Measurements from ENCODE around the gene FANCI. TPM values are rescaled to one million over a fixed set of nuclear protein-coding genes. Genes with fewer than 3 reads are reported as not detected.
"Not testable (repeated sequence)": the region's sequence is repeated elsewhere in the genome, so short reads cannot be mapped to it uniquely, and the experiment has no call there.

FANCI gene
- total RNA-seq, 2 donors from 2014 or later: 1.0 to 7.3 TPM

DNA sequence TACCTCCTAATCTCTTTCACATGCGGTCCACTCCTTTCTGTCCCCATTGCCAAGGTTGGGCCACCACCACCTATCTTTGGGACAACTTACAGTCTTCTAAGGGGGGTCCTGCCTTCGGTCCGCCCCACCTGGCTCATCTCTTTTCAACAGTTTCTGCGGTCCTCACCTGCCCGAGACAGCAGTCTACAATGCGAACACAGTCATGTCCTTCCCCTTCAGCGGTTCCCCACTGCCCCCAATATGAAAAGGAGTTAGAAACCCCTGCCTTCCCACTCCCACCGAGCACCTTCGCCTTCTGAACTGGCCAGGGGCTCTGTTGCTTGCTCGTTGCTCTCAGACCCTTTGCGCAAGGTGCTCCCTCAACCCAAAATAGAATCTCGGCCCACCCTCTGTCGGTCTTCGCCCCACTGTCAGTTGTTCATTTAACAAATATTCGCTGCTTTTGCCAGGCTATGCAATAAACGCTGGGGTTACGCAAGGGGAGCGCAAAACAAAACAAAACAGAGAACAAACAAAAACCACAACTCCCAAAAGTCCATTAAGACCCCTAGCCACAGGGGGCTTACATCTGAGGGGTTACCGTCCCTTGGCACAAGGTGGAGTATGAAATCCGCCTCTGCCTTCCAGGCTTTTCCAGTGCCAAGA is 611 bp upstream of the FANCI start:
- H3K9me3 ChIP-seq: no peaks in the 10 kb centered on the region
- ATAC-seq (peak; percentile 19), DNase-seq (no peak)
- WGBS, 2 donors: 27 to 38% methylated on average over 20 of the region's 20 CpGs
- H3K4me1 ChIP-seq: peaks cover 17% of the 10 kb centered on the region
- H3K4me3 ChIP-seq: peak overlapping the region; percentile 48 to 58
- no peaks in the 10 kb centered on the region for H3K36me3 ChIP-seq (replicated peaks in 1 of 2; ENCODE audit: insufficient read depth in 1 of 2, low read depth in 2 of 2)
- TF ChIP-seq, protein P1, sequence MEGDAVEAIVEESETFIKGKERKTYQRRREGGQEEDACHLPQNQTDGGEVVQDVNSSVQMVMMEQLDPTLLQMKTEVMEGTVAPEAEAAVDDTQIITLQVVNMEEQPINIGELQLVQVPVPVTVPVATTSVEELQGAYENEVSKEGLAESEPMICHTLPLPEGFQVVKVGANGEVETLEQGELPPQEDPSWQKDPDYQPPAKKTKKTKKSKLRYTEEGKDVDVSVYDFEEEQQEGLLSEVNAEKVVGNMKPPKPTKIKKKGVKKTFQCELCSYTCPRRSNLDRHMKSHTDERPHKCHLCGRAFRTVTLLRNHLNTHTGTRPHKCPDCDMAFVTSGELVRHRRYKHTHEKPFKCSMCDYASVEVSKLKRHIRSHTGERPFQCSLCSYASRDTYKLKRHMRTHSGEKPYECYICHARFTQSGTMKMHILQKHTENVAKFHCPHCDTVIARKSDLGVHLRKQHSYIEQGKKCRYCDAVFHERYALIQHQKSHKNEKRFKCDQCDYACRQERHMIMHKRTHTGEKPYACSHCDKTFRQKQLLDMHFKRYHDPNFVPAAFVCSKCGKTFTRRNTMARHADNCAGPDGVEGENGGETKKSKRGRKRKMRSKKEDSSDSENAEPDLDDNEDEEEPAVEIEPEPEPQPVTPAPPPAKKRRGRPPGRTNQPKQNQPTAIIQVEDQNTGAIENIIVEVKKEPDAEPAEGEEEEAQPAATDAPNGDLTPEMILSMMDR (IDR thresholded peaks at IDR 0.05): no peak
- TF ChIP-seq POLR2A (IDR thresholded peaks at IDR 0.05): no peak
- H3K27ac ChIP-seq: peak overlapping the region in 2 of 4 donors; percentile 26 to 61
- intact Hi-C loops (cut with DNase I): no loop called here
- H3K27me3 ChIP-seq: no peaks in the 10 kb centered on the region

DNA sequence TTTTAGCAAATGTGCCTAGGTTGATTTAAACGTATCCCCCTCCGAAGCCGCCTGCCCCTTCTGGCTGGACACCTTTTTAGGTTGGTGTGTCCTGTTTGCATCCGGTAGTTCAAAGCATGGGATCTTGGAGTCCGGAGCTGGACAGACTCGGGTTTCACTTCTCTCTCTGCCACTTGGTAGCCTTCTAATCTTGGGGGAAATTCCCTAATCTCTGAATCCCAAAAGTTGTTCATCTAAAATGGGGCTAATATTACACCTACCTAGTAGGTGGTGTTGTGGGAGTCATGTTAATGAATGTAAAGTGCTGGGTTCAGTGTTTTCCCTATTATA is 760 bp downstream of the FANCI start:
- DNase-seq: no peak
- intact Hi-C loops (cut with DNase I): no loop called here
- peak overlapping the region in 1 of 2 donors; percentile 58 for H3K4me3 ChIP-seq
- no peaks in the 10 kb centered on the region for H3K27me3 ChIP-seq
- H3K9me3 ChIP-seq: no peaks in the 10 kb centered on the region
- no peak overlapping the region for H3K27ac ChIP-seq
- WGBS, 2 donors: 0 to 1% methylated on average over 4 to 6 of the region's 6 CpGs
- no peaks in the 10 kb centered on the region for H3K36me3 ChIP-seq (replicated peaks in 1 of 2; ENCODE audit: insufficient read depth in 1 of 2, low read depth in 2 of 2)
- H3K4me1 ChIP-seq: peaks cover 17% of the 10 kb centered on the region
- no peak for ATAC-seq
- no peak for TF ChIP-seq POLR2A (IDR thresholded peaks at IDR 0.05)
- TF ChIP-seq, protein P1 (IDR thresholded peaks at IDR 0.05): no peak

DNA sequence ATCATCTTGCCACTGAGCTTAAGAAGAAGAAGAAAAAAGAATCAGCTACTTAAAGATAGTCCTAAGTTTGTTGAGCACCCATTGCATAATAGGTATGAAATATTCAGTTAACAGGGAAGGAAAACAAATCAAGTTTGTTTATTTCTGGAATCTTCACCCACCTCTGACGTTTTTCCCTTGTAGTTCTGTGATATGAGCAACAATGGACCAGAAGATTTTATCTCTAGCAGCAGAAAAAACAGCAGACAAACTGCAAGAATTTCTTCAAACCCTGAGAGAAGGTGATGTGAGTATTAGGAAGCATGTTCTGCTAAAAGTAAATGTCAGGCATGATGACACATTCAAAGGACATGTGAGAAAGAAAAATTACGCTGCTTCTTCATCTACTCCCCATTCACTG is 3.7 kb downstream of the FANCI start:
- DNase-seq: no peak
- Histone ChIP-seq H3K36me3 (replicated peaks in 1 of 2; ENCODE audit: insufficient read depth in 1 of 2, low read depth in 2 of 2) (no peaks in the 10 kb centered on the region), H3K4me3 (no peak overlapping the region), H3K27me3 (no peaks in the 10 kb centered on the region), H3K27ac (no peak overlapping the region), H3K4me1 (peaks cover 17% of the 10 kb centered on the region), H3K9me3 (no peaks in the 10 kb centered on the region)
- intact Hi-C loops (cut with DNase I): no loop called here
- WGBS, 2 donors: 59% methylated on average over 2 of the region's 2 CpGs
- no peak for TF ChIP-seq POLR2A (IDR thresholded peaks at IDR 0.05)
- TF ChIP-seq, protein P1 (IDR thresholded peaks at IDR 0.05): no peak
- no peak for ATAC-seq

DNA sequence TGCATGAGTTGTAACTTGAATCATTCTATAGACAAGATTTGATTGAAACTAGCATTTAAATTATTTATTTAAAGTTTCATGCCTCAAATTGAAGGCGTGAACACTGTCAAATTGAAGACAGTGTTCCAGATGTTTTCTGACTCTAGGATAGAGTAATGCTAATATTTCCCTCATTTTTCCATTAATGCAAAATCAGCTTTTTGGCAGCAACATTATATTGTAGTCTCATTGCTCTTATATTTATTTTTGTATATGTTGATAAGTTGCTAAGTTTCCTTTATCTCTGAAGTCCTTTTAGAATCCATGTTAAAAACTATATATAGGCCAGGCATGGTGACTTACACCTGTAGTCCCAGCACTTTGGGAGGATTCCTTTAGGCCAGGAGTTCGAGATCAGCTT is 4.8 kb downstream of the FANCI start:
- ATAC-seq (no peak), DNase-seq (no peak)
- intact Hi-C loops (cut with DNase I): no loop called here
- H3K36me3 ChIP-seq (replicated peaks in 1 of 2; ENCODE audit: insufficient read depth in 1 of 2, low read depth in 2 of 2): no peaks in the 10 kb centered on the region
- no peaks in the 10 kb centered on the region for H3K27me3 ChIP-seq
- no peak overlapping the region for H3K4me3 ChIP-seq
- H3K4me1 ChIP-seq: peaks cover 10% of the 10 kb centered on the region
- no peaks in the 10 kb centered on the region for H3K9me3 ChIP-seq
- no peak overlapping the region for H3K27ac ChIP-seq
- no peak for TF ChIP-seq POLR2A (IDR thresholded peaks at IDR 0.05)
- TF ChIP-seq, protein P1 (IDR thresholded peaks at IDR 0.05): no peak
- WGBS, 2 donors: 97 to 98% methylated on average over 2 of the region's 2 CpGs

DNA sequence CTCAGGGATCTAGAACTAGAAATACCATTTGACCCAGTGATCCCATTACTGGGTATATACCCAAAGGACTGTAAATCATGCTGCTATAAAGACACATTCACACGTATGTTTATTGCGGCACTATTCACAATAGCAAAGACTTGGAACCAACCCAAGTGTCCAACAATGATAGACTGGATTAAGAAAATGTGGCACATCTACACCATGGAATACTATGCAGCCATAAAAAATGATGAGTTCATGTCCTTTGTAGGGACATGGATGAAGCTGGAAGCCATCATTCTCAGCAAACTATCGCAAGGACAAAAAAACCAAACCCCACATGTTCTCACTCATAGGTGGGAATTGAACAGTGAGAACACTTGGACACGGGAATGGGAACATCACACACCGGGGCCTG is 6.4 kb downstream of the FANCI start:
- H3K4me3 ChIP-seq; H3K4me1 ChIP-seq; DNase-seq; intact Hi-C loops (cut with DNase I); H3K9me3 ChIP-seq; H3K27ac ChIP-seq; H3K36me3 ChIP-seq (replicated peaks in 1 of 2; ENCODE audit: insufficient read depth in 1 of 2, low read depth in 2 of 2); ATAC-seq; H3K27me3 ChIP-seq: not testable (repeated sequence)
- WGBS, 2 donors: 96 to 98% methylated on average over 3 to 5 of the region's 5 CpGs

DNA sequence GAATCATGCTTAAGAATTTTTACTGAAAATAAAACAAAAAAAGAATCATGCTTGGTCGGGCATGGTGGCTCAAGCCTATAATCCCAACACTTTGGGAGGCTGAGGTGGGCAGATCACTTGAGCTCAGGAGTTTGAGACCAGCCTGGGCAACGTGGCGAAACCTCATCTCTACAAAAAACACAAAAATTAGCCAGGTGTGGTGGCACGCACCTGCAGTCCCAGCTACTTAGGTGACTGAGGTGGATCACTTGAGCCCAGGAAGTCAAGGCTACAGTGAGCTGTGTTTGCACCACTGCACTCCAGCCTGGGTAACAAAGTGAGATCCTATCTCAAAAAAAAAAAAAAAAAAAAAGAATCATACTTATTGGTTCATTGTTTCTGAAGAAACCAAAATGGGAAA is 33.5 kb downstream of the FANCI start:
- H3K9me3 ChIP-seq; H3K4me3 ChIP-seq; H3K27me3 ChIP-seq; DNase-seq; H3K27ac ChIP-seq; H3K36me3 ChIP-seq (replicated peaks in 1 of 2; ENCODE audit: insufficient read depth in 1 of 2, low read depth in 2 of 2); intact Hi-C loops (cut with DNase I); H3K4me1 ChIP-seq; ATAC-seq: not testable (repeated sequence)
- 98 to 99% methylated on average over 4 of the region's 4 CpGs for WGBS, 2 donors

All from body of pancreas (tissue), 4 donors.